Measurements from ENCODE around the gene PDE4B.

DNA sequence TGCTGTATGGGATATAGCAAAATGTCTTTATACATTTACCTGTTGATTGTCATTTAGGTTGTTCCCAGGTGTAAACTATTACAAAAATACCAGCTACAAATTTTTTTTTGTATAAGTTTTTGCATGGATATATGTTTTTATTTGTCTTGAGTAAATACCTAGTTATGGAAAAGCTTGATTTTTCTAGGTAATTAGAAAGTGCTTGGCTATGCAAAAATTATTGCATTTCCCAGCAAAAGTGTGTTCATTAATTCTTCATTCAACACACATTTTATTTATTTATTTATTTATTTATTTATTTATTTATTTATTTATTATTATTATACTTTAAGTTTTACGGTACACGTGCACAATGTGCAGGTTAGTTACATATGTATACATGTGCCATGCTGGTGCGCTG lies 22.1 kb downstream of the PDE4B start:
- TF ChIP-seq, protein P1, sequence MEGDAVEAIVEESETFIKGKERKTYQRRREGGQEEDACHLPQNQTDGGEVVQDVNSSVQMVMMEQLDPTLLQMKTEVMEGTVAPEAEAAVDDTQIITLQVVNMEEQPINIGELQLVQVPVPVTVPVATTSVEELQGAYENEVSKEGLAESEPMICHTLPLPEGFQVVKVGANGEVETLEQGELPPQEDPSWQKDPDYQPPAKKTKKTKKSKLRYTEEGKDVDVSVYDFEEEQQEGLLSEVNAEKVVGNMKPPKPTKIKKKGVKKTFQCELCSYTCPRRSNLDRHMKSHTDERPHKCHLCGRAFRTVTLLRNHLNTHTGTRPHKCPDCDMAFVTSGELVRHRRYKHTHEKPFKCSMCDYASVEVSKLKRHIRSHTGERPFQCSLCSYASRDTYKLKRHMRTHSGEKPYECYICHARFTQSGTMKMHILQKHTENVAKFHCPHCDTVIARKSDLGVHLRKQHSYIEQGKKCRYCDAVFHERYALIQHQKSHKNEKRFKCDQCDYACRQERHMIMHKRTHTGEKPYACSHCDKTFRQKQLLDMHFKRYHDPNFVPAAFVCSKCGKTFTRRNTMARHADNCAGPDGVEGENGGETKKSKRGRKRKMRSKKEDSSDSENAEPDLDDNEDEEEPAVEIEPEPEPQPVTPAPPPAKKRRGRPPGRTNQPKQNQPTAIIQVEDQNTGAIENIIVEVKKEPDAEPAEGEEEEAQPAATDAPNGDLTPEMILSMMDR (IDR thresholded peaks at IDR 0.05) = no peak
- no peak for TF ChIP-seq POLR2A (IDR thresholded peaks at IDR 0.05)
